Sigmoid colon (tissue), 7 donors: ENCODE measurements around the gene EOLA1. TPM values are rescaled to one million over a fixed set of nuclear protein-coding genes. Genes with fewer than 3 reads are reported as not detected.

Experiments used
- DNase-seq: peaks from one replicate; pipeline ENCODE4 v3.0.0-alpha.2; 2019
- H3K27ac ChIP-seq, 4 donors: fragments of 200-600 bp; sonication (generic); one replicate each; pipeline ENCODE4 v1.5.1; 2016 to 2019; ENCODE audit warnings: mild to moderate bottlenecking in 1 of 4
- H3K27me3 ChIP-seq, 3 donors: fragments of 200-600 bp; sonication (generic); one replicate each; pipeline ENCODE4 v1.5.1; 2019; ENCODE audit warnings: mild to moderate bottlenecking in 1 of 3
- H3K36me3 ChIP-seq, 4 donors: fragments of 200-600 bp; sonication (generic); one replicate each; pipeline ENCODE4 v1.5.1; 2016 to 2019
- H3K4me1 ChIP-seq, 4 donors: fragments of 200-600 bp; sonication (generic); one replicate each; pipeline ENCODE4 v1.5.1; 2017 to 2019
- H3K4me3 ChIP-seq, 4 donors: fragments of 200-600 bp; sonication (generic); one replicate each; pipeline ENCODE4 v1.5.1; 2017 to 2019; ENCODE audit warnings: mild to moderate bottlenecking in 2 of 4, moderate library complexity in 1 of 4
- H3K9me3 ChIP-seq, 4 donors: fragments of 200-600 bp in 3 of 4; sonication (generic) in 3 of 4; one replicate each; pipeline versions ENCODE4 v1.5.1 to v1.6.1; 2013 to 2019
- CTCF ChIP-seq, 4 experiments: fragments of 450-650 bp in 3 of 4; fragments of 200-600 bp in 1 of 4; IDR thresholded peaks; one replicate each; pipeline ENCODE4 v1.5.1; 2016 to 2019; ENCODE audit warnings: antibody characterized with exemption in 4 of 4, mild to moderate bottlenecking in 3 of 4, moderate library complexity in 2 of 4
- EP300 ChIP-seq, 4 donors: sonication (generic); formaldehyde crosslinking; IDR thresholded peaks; one replicate each; pipeline ENCODE4 v1.6.1; 2017; ENCODE audit warnings: antibody characterized with exemption in 4 of 4
- POLR2A ChIP-seq, 2 donors: fragments of 450-650 bp; IDR thresholded peaks; one replicate each; pipeline ENCODE4 v1.6.1; 2016; ENCODE audit warnings: antibody characterized with exemption in 2 of 2, mild to moderate bottlenecking in 2 of 2, moderate library complexity in 2 of 2
- POLR2AphosphoS5 ChIP-seq, 4 donors: sonication (generic); formaldehyde crosslinking; IDR thresholded peaks; one replicate each; pipeline ENCODE4 v1.6.1; 2017; ENCODE audit warnings: antibody characterized with exemption in 4 of 4
- WGBS, 2 donors: extraction: QIAGEN DNeasy Blood & Tissue Kit; methylation state at CpG; one replicate each; pipeline ENCODE4 v1.1.7; 2013; 5-methylcytosine and 5-hydroxymethylcytosine counted together
- intact Hi-C: fragments of 100-400 bp; cut with DNase I; formaldehyde crosslinking; loops from one replicate; pipeline ENCODE4 v1.15.1; 2023
- polyA plus RNA-seq, 3 donors: library from polyadenylated mRNA; stranded (reverse); fragments of 200-250 nt; gene quantifications; one replicate each; pipeline ENCODE4 v1.2.3, GENCODE V29; 2013
- total RNA-seq, 4 donors: library from RNA; depleted of rRNA; stranded (reverse); fragments of >200 nt; gene quantifications; one replicate each; pipeline ENCODE4 v1.1.0, GENCODE V29; 2016
- donor health status: healthy with polysubstance abuse.
- donor health status: Bipolar disorder and iron deficiency.
- donor health status: healthy.

The EOLA1 gene
- total and polyA plus RNA-seq, 7 donors, result 8.7 to 43.0 (median 14.4) TPM

GRCh38 chrX:149504226-149504914 lies 36.4 kb upstream of the EOLA1 start:
- peaks cover 0 to 10% (median 2%) of the 10 kb centered on the region in 4 donors for H3K4me1 ChIP-seq
- H3K36me3 ChIP-seq, result peaks cover 0 to 25% (median 0%) of the 10 kb centered on the region in 4 donors
- H3K9me3 ChIP-seq, result no peaks in the 10 kb centered on the region
- H3K27ac ChIP-seq, result peak overlapping the region; percentile 83 to 94 (median 88)
- WGBS, 2 donors, result 34 to 54% methylated on average over 10 of the region's 10 CpGs
- TF ChIP-seq POLR2AphosphoS5 (IDR thresholded peaks at IDR 0.05), result no peak
- TF ChIP-seq CTCF (IDR thresholded peaks at IDR 0.05), result no peak
- no peak for TF ChIP-seq EP300 (IDR thresholded peaks at IDR 0.05)
- TF ChIP-seq POLR2A (IDR thresholded peaks at IDR 0.05), result no peak
- peak overlapping the region; percentile 65 to 69 (median 68) for H3K4me3 ChIP-seq
- no peak for DNase-seq
- intact Hi-C loops, result loop anchor here (2.0 kb wide), 2 partner anchors 36 to 126 kb away; partner anchors contain the start of genes EOLA1 and TMEM185A
- no peaks in the 10 kb centered on the region for H3K27me3 ChIP-seq

GRCh38 chrX:149504915-149505651 lies 35.7 kb upstream of the EOLA1 start, which contains the start of gene IDS:
IDS (minus strand) TSS chrX:149505306; CDS start chrX:149505137, 169 bp downstream.
- Histone ChIP-seq H3K4me1 (peaks cover 0 to 10% (median 2%) of the 10 kb centered on the region in 4 donors), H3K36me3 (peaks cover 0 to 19% (median 0%) of the 10 kb centered on the region in 4 donors), H3K27me3 (no peaks in the 10 kb centered on the region), H3K27ac (peak within 1 kb of the TSS; percentile 83 to 94 (median 88)), H3K9me3 (no peaks in the 10 kb centered on the region), H3K4me3 (peak within 1 kb of the TSS; percentile 65 to 69 (median 68))
- WGBS, 2 donors, result 0 to 1% methylated on average over 54 of the region's 54 CpGs
- intact Hi-C loops, result loop anchor here (2.0 kb wide), 2 partner anchors 36 to 126 kb away; partner anchors contain the start of genes EOLA1 and TMEM185A
- no peak for TF ChIP-seq CTCF (IDR thresholded peaks at IDR 0.05)
- peak; percentile 91 to 95 for TF ChIP-seq POLR2A (IDR thresholded peaks at IDR 0.05)
- peak; percentile 68 to 92 (median 88) for TF ChIP-seq POLR2AphosphoS5 (IDR thresholded peaks at IDR 0.05)
- peak; percentile 96 for DNase-seq

- no peaks in the 10 kb centered on the region for H3K9me3 ChIP-seq
- peaks cover 0 to 10% (median 2%) of the 10 kb centered on the region in 4 donors for H3K4me1 ChIP-seq
- H3K4me3 ChIP-seq, result peak overlapping the region in 3 of 4 donors; percentile 65 to 69 (median 68)
- peaks cover 0 to 13% (median 0%) of the 10 kb centered on the region in 4 donors for H3K36me3 ChIP-seq
- WGBS, 2 donors, result 81 to 87% methylated on average over 9 of the region's 9 CpGs
- H3K27ac ChIP-seq, result peak overlapping the region; percentile 83 to 94 (median 88)
- no peak for DNase-seq
- TF ChIP-seq EP300 (IDR thresholded peaks at IDR 0.05) (no peak), POLR2AphosphoS5 (IDR thresholded peaks at IDR 0.05) (no peak), CTCF (IDR thresholded peaks at IDR 0.05) (no peak), POLR2A (IDR thresholded peaks at IDR 0.05) (no peak)
- intact Hi-C loops, result loop anchor here (2.0 kb wide), 2 partner anchors 35 to 125 kb away; partner anchors contain the start of genes EOLA1 and TMEM185A
- H3K27me3 ChIP-seq, result no peaks in the 10 kb centered on the region
These were observed 35.1 kb upstream of the EOLA1 start for GRCh38 chrX:149505671-149506070.

GRCh38 chrX:149506349-149506748 lies 34.5 kb upstream of the EOLA1 start:
- peaks cover 0 to 10% (median 2%) of the 10 kb centered on the region in 4 donors for H3K4me1 ChIP-seq
- no peaks in the 10 kb centered on the region for H3K9me3 ChIP-seq
- intact Hi-C loops, result no loop called here
- peaks cover 0 to 8% (median 0%) of the 10 kb centered on the region in 4 donors for H3K36me3 ChIP-seq
- DNase-seq, result no peak
- no peak overlapping the region for H3K4me3 ChIP-seq
- WGBS, 2 donors, result 98 to 99% methylated on average over 2 of the region's 2 CpGs
- TF ChIP-seq POLR2AphosphoS5 (IDR thresholded peaks at IDR 0.05) (no peak), EP300 (IDR thresholded peaks at IDR 0.05) (no peak), CTCF (IDR thresholded peaks at IDR 0.05) (no peak), POLR2A (IDR thresholded peaks at IDR 0.05) (no peak)
- no peak overlapping the region for H3K27ac ChIP-seq
- no peaks in the 10 kb centered on the region for H3K27me3 ChIP-seq
